Keratinocyte (primary cell): ENCODE data around the gene CLSTN3.

Source experiments
- EZH2 ChIP-seq: IDR thresholded peaks from one replicate; pipeline ENCODE4 v1.6.1; 2012; ENCODE audit warnings: inconsistent platforms, mild to moderate bottlenecking, low read length, moderate library complexity
- TF ChIP-seq, protein P1 (sequence below), 3 experiments: IDR thresholded peaks in 1 of 3; conservative IDR thresholded peaks in 1 of 3; optimal IDR thresholded peaks in 1 of 3; 2 replicates in 2 of 3; 3 replicates in 1 of 3; pipeline versions ENCODE3 to v1.5.1; 2011; ENCODE audit warnings: low read length in 3 of 3, mild to moderate bottlenecking in 3 of 3, moderate library complexity in 2 of 3, control low read depth in 1 of 3, inconsistent platforms in 1 of 3; ENCODE audit not compliant: insufficient read depth in 2 of 3; ENCODE audit errors: extremely low read depth in 1 of 3

DNA sequence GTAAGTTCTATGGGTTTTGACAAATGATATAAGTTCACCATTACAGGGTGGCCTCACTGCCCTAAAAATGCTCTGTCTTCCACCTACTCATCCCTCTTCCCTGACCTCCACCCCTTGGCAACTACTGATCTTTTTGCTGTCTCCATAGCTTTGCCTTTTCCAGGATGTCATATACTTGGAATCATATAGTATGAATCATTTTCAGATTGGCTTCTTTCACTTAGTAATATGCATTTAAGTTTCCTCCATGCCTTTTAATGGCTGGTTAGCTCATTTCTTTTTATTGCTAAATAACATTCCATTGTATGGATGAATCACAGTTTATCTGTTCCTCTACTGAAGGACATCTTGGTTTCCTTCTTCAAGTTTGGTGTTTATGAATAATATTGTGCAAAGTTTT is 45.3 kb downstream of the CLSTN3 start:
- TF ChIP-seq, protein P1, sequence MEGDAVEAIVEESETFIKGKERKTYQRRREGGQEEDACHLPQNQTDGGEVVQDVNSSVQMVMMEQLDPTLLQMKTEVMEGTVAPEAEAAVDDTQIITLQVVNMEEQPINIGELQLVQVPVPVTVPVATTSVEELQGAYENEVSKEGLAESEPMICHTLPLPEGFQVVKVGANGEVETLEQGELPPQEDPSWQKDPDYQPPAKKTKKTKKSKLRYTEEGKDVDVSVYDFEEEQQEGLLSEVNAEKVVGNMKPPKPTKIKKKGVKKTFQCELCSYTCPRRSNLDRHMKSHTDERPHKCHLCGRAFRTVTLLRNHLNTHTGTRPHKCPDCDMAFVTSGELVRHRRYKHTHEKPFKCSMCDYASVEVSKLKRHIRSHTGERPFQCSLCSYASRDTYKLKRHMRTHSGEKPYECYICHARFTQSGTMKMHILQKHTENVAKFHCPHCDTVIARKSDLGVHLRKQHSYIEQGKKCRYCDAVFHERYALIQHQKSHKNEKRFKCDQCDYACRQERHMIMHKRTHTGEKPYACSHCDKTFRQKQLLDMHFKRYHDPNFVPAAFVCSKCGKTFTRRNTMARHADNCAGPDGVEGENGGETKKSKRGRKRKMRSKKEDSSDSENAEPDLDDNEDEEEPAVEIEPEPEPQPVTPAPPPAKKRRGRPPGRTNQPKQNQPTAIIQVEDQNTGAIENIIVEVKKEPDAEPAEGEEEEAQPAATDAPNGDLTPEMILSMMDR (optimal IDR thresholded peaks at IDR 0.05 in 1 of 3, IDR thresholded peaks at IDR 0.05 in 1 of 3, conservative IDR thresholded peaks at IDR 0.05 in 1 of 3; ENCODE audit: extremely low read depth in 1 of 3, insufficient read depth in 2 of 3, low read length in 3 of 3), result no peak
- TF ChIP-seq EZH2, result no peak
